Duodenal mucosa (tissue), 2 donors: ENCODE measurements around the gene LTBP1.

Source experiments
- H3K27ac ChIP-seq: one replicate; pipeline ENCODE4 v1.7.0; 2013; ENCODE audit warnings: low read depth, low read length
- H3K27me3 ChIP-seq, 2 donors: one replicate each; pipeline ENCODE4 v1.7.0; 2013; ENCODE audit warnings: low read length in 2 of 2, control low read depth in 1 of 2; ENCODE audit not compliant: insufficient read depth in 2 of 2, control insufficient read depth in 1 of 2
- H3K36me3 ChIP-seq, 2 donors: one replicate each; pipeline ENCODE4 v1.7.0; 2013; ENCODE audit warnings: low read length in 2 of 2, control low read depth in 1 of 2; ENCODE audit not compliant: insufficient read depth in 2 of 2, control insufficient read depth in 1 of 2
- H3K4me1 ChIP-seq, 2 donors: one replicate each; pipeline ENCODE4 v1.7.0; 2013; ENCODE audit warnings: low read length in 2 of 2, control low read depth in 1 of 2; ENCODE audit not compliant: insufficient read depth in 2 of 2, control insufficient read depth in 1 of 2
- H3K4me3 ChIP-seq, 2 donors: one replicate each; pipeline ENCODE4 v1.7.0; 2013; ENCODE audit warnings: low read length in 2 of 2, low read depth in 1 of 2
- H3K9ac ChIP-seq, 2 donors: one replicate each; pipeline ENCODE4 v1.7.0; 2013; ENCODE audit warnings: low read length in 2 of 2, low read depth in 1 of 2
- H3K9me3 ChIP-seq, 2 donors: one replicate each; pipeline ENCODE4 v1.7.0; 2013; ENCODE audit warnings: low read length in 2 of 2, control low read depth in 1 of 2; ENCODE audit not compliant: control insufficient read depth in 1 of 2

LTBP1 gene

GRCh38 chr2:33317369-33318007 is 370.7 kb downstream of the LTBP1 start:
- Histone ChIP-seq H3K4me1 (peaks cover 0 to 5% of the 10 kb centered on the region in 2 donors), H3K9ac (no peak overlapping the region), H3K4me3 (no peak overlapping the region), H3K36me3 (no peaks in the 10 kb centered on the region), H3K27ac (no peak overlapping the region), H3K27me3 (no peaks in the 10 kb centered on the region), H3K9me3 (no peaks in the 10 kb centered on the region)

DNA sequence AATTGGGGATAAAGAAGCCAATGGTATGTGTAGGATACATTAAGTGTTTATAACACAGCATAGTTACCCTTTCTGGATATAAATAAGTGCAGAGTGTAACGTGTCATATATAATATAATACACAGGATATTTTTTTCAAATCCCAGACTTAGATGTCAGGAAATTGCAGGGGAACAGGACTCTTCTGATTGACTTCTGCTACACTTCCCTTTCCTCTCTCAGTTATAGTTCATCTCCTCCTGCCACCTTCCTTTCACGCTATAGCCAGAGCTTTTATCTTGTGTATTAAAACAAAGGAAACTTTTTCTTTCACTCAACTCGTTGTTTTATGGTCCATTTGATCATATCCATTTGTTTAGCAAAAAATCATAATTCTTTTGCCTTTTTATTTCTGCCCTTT is 371.7 kb downstream of the LTBP1 start:
- H3K9me3 ChIP-seq, result no peaks in the 10 kb centered on the region
- no peak overlapping the region for H3K9ac ChIP-seq
- H3K4me1 ChIP-seq, result peaks cover 0 to 6% of the 10 kb centered on the region in 2 donors
- no peaks in the 10 kb centered on the region for H3K27me3 ChIP-seq
- H3K4me3 ChIP-seq, result no peak overlapping the region
- no peak overlapping the region for H3K27ac ChIP-seq
- no peaks in the 10 kb centered on the region for H3K36me3 ChIP-seq

- Histone ChIP-seq H3K27ac (no peak overlapping the region), H3K4me3 (no peak overlapping the region), H3K27me3 (no peaks in the 10 kb centered on the region), H3K9me3 (no peaks in the 10 kb centered on the region), H3K4me1 (peaks cover 0 to 6% of the 10 kb centered on the region in 2 donors), H3K9ac (no peak overlapping the region), H3K36me3 (no peaks in the 10 kb centered on the region)
These were observed 373.8 kb downstream of the LTBP1 start for GRCh38 chr2:33320573-33320972.

- Histone ChIP-seq H3K4me1 (peaks cover 0 to 6% of the 10 kb centered on the region in 2 donors), H3K9me3 (no peaks in the 10 kb centered on the region), H3K9ac (no peak overlapping the region), H3K36me3 (no peaks in the 10 kb centered on the region), H3K27ac (no peak overlapping the region), H3K27me3 (no peaks in the 10 kb centered on the region), H3K4me3 (no peak overlapping the region)
These were observed 374.6 kb downstream of the LTBP1 start for GRCh38 chr2:33321236-33321771.

GRCh38 chr2:33321876-33322483 is 375.2 kb downstream of the LTBP1 start:
- Histone ChIP-seq H3K4me1 (peaks cover 0 to 6% of the 10 kb centered on the region in 2 donors), H3K27ac (no peak overlapping the region), H3K27me3 (no peaks in the 10 kb centered on the region), H3K9ac (no peak overlapping the region), H3K36me3 (no peaks in the 10 kb centered on the region), H3K9me3 (no peaks in the 10 kb centered on the region), H3K4me3 (no peak overlapping the region)

- Histone ChIP-seq H3K9me3 (no peaks in the 10 kb centered on the region), H3K27me3 (no peaks in the 10 kb centered on the region), H3K27ac (no peak overlapping the region), H3K36me3 (no peaks in the 10 kb centered on the region), H3K4me3 (no peak overlapping the region), H3K9ac (no peak overlapping the region), H3K4me1 (peaks cover 0 to 6% of the 10 kb centered on the region in 2 donors)
These were observed 375.9 kb downstream of the LTBP1 start for GRCh38 chr2:33322612-33323011.

DNA sequence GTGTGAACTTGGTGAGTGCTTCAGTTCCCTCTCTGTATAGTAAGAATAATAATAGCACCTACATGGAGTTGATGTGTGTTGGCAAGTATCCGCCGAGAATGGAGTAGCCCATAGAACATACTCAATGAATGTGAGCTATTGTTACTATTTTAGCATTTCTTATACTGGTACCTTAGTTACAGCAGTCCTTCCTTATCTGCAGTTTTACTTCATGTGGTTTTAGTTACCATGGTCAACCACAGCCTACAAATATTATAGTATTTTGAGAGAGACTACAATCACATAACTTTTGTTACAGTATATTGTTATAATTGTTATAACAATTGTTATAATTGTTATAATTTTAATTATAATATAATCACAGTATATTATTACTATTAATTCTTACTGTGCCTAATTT is 377.2 kb downstream of the LTBP1 start:
- peaks cover 0 to 6% of the 10 kb centered on the region in 2 donors for H3K4me1 ChIP-seq
- H3K9me3 ChIP-seq, result no peaks in the 10 kb centered on the region
- no peak overlapping the region for H3K9ac ChIP-seq
- no peaks in the 10 kb centered on the region for H3K27me3 ChIP-seq
- no peak overlapping the region for H3K4me3 ChIP-seq
- no peaks in the 10 kb centered on the region for H3K36me3 ChIP-seq
- H3K27ac ChIP-seq, result no peak overlapping the region

- H3K4me3 ChIP-seq, result no peak overlapping the region
These were observed 379.3 kb downstream of the LTBP1 start for GRCh38 chr2:33326100-33326499.

DNA sequence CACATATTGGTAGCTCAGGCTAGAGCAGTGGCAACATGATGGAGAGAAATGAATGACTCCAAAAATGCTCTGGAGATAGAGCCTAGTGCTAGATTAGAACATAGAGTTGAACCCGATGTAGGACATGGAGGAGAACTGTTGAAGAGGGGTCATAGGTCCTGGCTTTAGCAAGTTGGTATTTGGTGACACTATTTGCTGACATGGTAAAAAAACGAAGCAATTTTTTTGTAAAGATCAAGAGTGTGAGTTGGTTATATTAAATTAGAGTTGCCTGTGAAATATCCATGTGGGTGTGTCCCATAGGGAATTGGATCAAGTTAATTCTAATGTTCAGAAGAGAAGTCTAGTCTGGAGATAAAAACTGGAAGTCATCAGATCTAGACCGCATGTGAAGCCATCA is 386.7 kb downstream of the LTBP1 start:
- no peak overlapping the region for H3K4me3 ChIP-seq
- H3K9me3 ChIP-seq, result no peaks in the 10 kb centered on the region

More at GRCh38 chr2:33326100-33326499, 379.3 kb downstream of the LTBP1 start:
- no peaks in the 10 kb centered on the region for H3K36me3 ChIP-seq
- peaks cover 0 to 6% of the 10 kb centered on the region in 2 donors for H3K4me1 ChIP-seq
- no peaks in the 10 kb centered on the region for H3K9me3 ChIP-seq
- no peak overlapping the region for H3K9ac ChIP-seq
- H3K27me3 ChIP-seq, result no peaks in the 10 kb centered on the region
- no peak overlapping the region for H3K27ac ChIP-seq

DNA sequence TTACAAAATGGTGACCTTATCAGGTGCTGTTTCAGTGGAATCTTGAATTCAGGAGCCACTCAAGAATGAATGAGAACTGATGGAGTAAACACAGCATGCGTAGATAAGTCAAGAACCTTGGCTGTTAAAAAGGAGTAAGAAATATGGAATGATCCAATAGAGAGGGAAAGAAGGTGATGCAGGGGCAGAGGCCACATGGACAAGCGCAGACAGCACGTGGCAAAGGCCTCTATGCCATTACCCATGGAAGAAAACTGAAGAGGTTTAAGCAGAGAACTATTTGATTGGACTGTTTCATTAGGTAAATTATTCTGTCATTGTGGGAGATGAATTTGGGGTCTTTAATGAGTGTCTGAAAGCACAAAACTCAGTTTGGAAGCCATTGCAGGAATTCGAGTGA is 387.3 kb downstream of the LTBP1 start:
- Histone ChIP-seq H3K36me3 (no peaks in the 10 kb centered on the region), H3K27ac (no peak overlapping the region), H3K9ac (no peak overlapping the region), H3K9me3 (no peaks in the 10 kb centered on the region), H3K4me1 (no peaks in the 10 kb centered on the region), H3K4me3 (no peak overlapping the region), H3K27me3 (no peaks in the 10 kb centered on the region)

More for the DNA sequence above, 386.7 kb downstream of the LTBP1 start:
- H3K27ac ChIP-seq, result no peak overlapping the region
- no peak overlapping the region for H3K9ac ChIP-seq
- no peaks in the 10 kb centered on the region for H3K27me3 ChIP-seq
- no peaks in the 10 kb centered on the region for H3K36me3 ChIP-seq
- H3K4me1 ChIP-seq, result no peaks in the 10 kb centered on the region
